Measurements from ENCODE around the gene POU2AF2.

POU2AF2 gene

DNA sequence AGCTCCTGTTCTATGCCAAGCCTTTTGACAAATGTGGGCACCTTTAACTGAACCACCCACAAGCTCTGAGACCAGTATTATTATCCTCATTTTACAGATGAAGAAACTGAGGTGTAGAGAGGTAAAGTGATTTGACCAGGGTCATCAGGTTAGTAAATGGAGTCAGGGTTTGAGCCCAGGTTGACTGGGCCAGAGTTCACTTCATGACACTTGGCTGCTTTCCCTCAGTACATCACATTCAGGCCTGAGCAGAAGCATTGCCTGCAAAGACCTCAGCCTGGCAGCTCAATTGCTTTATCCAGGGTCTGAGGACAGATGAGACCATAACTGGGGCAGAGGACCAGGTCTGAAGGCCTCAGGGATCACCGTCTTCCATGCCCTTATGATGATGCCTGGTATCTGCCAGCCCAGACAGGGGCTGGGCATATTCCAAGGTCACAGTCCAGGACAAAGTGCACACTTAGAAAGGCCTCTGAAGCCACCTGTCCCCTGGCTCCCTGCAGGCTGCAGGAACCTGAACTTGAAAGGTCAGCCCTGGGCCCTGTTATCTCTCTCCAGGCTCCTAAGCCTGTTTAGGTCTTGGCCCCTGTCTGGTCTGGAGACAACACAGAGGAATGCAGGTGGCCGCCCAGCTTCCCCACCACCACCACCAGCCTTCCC is 84.8 kb downstream of the POU2AF2 start:
- no peak for DNase-seq (ENCODE audit: low spot score)

- DNase-seq (ENCODE audit: low spot score), result no peak
These were observed 86.4 kb downstream of the POU2AF2 start for GRCh38 chr11:111331711-111332479.

DNA sequence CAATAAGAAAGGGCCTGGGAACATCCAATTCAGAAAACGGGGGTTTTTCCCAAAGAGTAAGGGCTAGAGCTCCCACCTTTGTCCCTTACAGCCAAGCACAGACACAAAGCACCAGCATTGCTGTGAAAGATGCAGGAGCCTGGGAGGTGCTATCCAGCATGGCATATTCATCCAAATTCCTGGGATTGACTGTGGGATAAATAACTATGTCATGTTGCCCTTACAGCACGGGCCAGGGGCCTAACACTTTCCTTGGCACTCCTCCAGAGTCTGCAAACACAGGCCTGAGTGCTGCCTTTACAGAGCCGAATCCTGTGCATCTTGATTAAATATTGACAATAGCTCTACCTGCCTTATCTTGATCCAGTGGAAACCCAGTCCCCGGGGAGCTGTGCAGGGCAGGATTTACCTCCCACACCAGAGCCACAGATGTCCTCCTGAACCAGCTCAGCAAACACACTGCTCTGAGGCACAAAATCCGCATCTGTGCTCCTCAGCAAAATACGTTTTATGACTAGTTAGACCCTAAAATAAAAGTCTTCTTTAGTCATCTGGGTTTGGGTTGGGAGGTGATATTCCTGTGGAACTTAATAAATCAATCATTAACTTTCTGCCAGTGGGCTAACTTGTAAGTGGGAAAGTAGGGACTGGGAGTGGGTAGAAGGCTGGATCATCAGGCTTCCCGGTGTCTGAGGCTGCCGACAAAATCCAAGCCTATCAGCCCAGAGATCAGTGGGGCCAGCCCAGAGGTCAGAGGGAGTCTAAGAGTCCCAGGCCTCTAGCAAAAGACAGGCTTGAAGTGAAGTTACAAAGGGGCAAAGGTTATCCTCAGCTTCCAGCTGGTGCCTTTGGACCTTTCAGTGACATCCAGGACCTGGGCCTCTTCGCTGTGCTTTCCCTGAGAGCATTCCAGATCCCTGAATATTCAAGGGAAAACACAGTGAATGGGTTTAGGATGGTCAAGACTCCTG is 89.3 kb downstream of the POU2AF2 start:
- DNase-seq (ENCODE audit: low spot score), result no peak

- no peak for DNase-seq (ENCODE audit: low spot score)
These were observed 90.0 kb downstream of the POU2AF2 start for GRCh38 chr11:111335549-111335948.

Data from hematopoietic multipotent progenitor cell treated with erythropoietin and hydrocortisone succinate and interleukin-3 and kit ligand, for 17 days (in vitro differentiated cells).